ENCODE data around the gene FRMD8. TPM values are rescaled to one million over a fixed set of nuclear protein-coding genes. Genes with fewer than 3 reads are reported as not detected.

Gene FRMD8
- polyA plus RNA-seq, 3 donors from 2014 or later = 62.8 to 73.5 (median 63.4) TPM

DNA sequence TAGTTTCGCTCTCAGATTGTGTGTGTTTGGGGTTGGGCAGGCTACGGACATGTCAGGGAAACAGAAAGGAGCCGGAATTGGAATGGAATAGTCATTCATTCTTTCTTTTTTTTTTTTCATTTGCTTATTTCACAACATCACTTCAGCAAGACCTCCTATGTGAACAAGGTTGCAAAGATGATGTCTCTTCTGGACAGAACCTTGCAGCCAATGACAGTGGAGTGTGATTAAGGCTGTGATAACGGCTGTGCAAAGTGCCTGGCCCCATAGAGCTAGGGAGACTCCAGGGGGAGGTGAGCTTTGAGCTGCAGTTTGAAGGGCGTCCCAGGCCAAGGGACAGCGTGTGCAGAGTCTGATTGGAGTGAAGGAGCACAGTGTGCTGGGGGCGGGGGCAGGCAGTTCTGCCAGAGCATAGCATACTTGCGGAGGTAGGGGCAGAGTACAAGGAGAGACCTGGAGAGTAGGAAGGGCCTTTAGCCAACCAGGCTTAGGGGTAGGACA is 28.5 kb upstream of the FRMD8 start:
- Mint-ChIP-seq H3K27me3 (ENCODE audit: low read depth in 3 of 3) (peaks cover 5 to 21% (median 7%) of the 10 kb centered on the region in 3 donors), H3K27ac (no peak overlapping the region), H3K4me1 (peaks cover 21 to 32% of the 10 kb centered on the region in 2 donors), H3K4me3 (no peak overlapping the region), H3K9me3 (no peaks in the 10 kb centered on the region), H3K36me3 (no peaks in the 10 kb centered on the region)
- DNase-seq = no peak

DNA sequence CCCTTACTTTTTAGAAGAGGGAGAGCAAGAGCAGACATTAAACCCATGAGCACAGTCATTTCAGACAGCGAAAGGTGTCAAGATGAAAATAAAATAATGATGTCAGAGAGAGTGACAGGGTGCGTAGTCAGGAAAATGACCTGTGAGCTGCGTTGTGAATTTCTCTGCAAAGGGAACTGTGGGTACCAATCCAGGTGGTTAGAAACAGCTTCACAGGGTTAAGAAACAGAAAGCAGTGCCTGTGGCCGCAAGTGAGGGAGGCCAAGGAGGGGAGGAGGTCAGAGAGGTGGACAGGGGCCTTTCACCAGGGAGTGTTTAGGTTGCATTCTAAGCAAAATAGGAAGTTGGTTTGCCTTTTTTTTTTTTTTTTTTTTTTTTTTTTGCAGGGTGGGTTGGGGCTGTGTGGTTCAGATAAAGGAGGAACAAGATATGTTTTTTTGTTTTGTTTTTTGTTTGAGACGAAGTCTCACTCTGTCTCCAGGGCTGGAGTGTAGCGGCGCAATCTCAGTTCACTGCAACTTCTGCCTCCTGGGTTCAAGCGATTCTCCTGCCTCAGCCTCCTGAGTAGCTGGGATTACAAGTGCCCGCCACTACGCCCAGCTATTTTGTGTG is 24.0 kb upstream of the FRMD8 start:
- Mint-ChIP-seq H3K4me3 (peak overlapping the region in 3 of 5 donors; percentile 20 to 59 (median 54)), H3K4me1 (peaks cover 8 to 9% of the 10 kb centered on the region in 2 donors), H3K27ac (peak overlapping the region; percentile 81 to 94 (median 85)), H3K9me3 (no peaks in the 10 kb centered on the region), H3K27me3 (ENCODE audit: low read depth in 3 of 3) (peaks cover 0 to 8% (median 3%) of the 10 kb centered on the region in 3 donors), H3K36me3 (no peaks in the 10 kb centered on the region)
- DNase-seq = peak; percentile 47 to 57 (median 55)

DNA sequence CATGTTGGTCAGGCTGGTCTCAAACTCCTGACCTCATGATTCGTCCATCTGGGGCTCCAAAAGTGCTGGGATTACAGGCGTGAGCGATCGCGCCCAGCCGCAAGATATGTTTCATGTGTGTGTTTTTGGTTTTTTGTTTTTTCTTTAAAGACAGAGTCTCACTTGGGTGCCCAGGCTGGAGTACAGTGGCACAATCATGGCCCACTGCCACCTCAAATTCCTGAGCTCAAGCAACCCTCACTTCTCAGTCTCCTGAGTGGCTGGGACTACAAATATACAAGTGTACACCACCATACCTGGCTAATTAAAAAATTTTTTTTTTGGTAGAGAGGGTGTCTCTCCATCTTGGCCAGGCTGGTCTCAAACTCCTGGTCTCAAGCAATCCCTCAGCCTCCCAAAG is 23.5 kb upstream of the FRMD8 start:
- Mint-ChIP-seq H3K4me1 (peaks cover 8 to 9% of the 10 kb centered on the region in 2 donors), H3K27ac (peak overlapping the region in 5 of 6 donors; percentile 51 to 93 (median 83)), H3K27me3 (ENCODE audit: low read depth in 3 of 3) (peaks cover 0 to 8% (median 3%) of the 10 kb centered on the region in 3 donors), H3K9me3 (no peaks in the 10 kb centered on the region), H3K36me3 (no peaks in the 10 kb centered on the region), H3K4me3 (no peak overlapping the region)
- no peak for DNase-seq

DNA sequence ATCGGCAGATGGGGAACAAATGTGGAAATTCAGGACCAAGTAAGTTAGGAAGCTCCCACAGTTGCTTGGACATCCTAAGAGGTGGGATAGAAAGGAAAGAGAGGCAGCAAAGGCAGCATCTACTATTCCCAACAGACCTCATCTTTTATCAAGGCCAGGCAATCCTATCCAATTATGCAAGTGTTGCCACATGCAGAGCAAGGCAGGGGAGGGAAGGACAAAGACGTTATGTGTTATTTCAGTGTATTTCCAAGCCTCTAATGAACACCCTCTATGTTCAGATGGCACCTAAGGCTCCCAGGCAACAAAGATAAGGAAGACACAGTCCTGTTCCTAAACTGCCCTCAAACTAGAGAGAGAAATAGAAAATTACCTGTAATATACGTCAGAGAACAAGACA is 22.7 kb upstream of the FRMD8 start:
- Mint-ChIP-seq H3K36me3 (no peaks in the 10 kb centered on the region), H3K27ac (no peak overlapping the region), H3K9me3 (no peaks in the 10 kb centered on the region), H3K4me1 (peaks cover 8 to 9% of the 10 kb centered on the region in 2 donors), H3K27me3 (ENCODE audit: low read depth in 3 of 3) (peaks cover 0 to 6% (median 4%) of the 10 kb centered on the region in 3 donors), H3K4me3 (no peak overlapping the region)
- no peak for DNase-seq

DNA sequence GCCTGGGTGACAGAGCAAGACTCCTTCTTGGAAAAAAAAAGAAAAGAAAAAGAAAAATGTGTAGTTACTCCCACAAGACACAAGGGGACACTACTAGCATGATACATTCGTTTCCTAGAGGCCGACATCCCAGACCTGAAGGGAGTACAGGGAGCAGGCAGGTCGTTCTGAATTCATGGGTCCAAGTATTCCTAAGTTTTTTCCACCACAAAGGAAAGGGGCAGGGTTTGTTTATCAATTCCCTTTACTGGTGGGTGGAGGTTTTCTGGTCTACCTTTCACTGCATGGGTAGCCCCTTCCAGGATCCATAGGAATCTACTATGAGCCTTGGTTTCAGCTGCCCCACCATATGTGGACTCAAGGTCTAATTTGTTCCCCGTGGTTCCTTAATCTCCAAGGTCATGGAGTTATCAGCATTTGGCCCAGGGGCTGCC is 20.1 kb upstream of the FRMD8 start:
- Mint-ChIP-seq H3K9me3 (no peaks in the 10 kb centered on the region), H3K27me3 (ENCODE audit: low read depth in 3 of 3) (peaks cover 3 to 8% (median 6%) of the 10 kb centered on the region in 3 donors), H3K4me3 (no peak overlapping the region), H3K4me1 (peaks cover 8 to 9% of the 10 kb centered on the region in 2 donors), H3K36me3 (no peaks in the 10 kb centered on the region), H3K27ac (no peak overlapping the region)
- DNase-seq = peak; percentile 64 to 70 (median 65)

DNA sequence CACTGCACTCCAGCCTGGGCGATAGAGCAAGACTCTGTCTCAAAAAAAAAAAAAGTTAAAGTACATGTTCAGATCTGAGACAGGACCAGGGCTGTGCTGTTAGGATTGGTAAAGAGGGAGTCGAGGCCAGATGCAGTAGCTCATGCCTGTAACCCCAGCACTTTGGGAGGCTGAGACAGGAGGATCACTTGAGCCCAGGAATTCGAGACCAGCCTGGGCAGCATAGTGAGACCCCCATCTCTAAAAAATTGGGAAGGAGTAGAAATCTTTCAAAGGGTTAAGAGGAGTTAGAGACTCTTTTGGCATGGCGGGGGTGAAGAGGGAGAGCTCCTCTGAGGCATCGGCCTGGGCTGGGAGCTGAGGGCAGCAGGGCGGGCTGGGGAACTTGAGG is 15.8 kb upstream of the FRMD8 start:
- no peaks in the 10 kb centered on the region for H3K36me3 Mint-ChIP-seq
- H3K4me3 Mint-ChIP-seq = no peak overlapping the region
- no peaks in the 10 kb centered on the region for H3K4me1 Mint-ChIP-seq
- H3K9me3 Mint-ChIP-seq = no peaks in the 10 kb centered on the region
- H3K27ac Mint-ChIP-seq = peak overlapping the region in 1 of 6 donors; percentile 53
- peaks cover 0 to 5% (median 5%) of the 10 kb centered on the region in 3 donors for H3K27me3 Mint-ChIP-seq (ENCODE audit: low read depth in 3 of 3)
- no peak for DNase-seq

DNA sequence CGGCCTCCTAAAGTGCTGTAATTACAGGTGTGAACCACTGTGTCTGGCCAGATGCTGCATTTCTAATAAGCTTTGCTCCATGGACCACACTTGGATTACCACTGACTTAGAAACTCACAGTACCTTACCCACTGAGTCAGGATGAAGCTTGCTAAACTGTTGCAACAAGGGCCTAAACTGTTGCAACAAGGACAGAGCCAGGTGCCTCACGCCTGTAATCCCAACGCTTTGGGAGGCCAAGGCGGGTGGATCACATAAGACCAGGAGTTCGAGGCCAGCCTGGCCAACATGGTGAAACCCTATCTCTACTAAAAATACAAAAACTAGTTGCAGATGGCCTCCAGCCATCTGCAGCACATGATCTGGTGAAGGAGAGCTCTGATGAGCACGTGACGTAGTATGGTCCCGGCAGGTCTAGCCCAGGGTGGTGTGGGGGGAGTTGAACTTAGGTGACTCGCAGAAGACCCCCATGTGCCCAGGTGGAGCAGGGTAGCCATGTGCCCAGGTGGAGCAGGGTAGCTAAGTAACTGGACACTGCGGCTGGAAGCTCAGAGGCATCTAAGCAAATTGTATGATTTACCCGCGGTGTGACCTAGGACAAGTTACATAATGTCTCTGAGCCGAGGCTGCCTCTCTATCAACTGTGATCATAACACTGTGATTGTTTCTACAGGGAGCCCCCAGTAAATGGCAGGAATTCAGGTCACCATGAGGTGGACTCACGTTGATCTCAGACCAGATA is 12.4 kb upstream of the FRMD8 start:
- H3K27ac Mint-ChIP-seq = peak overlapping the region in 1 of 6 donors; percentile 40
- no peak overlapping the region for H3K4me3 Mint-ChIP-seq
- H3K4me1 Mint-ChIP-seq = no peaks in the 10 kb centered on the region
- peaks cover 0 to 5% (median 2%) of the 10 kb centered on the region in 3 donors for H3K27me3 Mint-ChIP-seq (ENCODE audit: low read depth in 3 of 3)
- H3K36me3 Mint-ChIP-seq = no peaks in the 10 kb centered on the region
- no peak for DNase-seq
- H3K9me3 Mint-ChIP-seq = no peaks in the 10 kb centered on the region

DNA sequence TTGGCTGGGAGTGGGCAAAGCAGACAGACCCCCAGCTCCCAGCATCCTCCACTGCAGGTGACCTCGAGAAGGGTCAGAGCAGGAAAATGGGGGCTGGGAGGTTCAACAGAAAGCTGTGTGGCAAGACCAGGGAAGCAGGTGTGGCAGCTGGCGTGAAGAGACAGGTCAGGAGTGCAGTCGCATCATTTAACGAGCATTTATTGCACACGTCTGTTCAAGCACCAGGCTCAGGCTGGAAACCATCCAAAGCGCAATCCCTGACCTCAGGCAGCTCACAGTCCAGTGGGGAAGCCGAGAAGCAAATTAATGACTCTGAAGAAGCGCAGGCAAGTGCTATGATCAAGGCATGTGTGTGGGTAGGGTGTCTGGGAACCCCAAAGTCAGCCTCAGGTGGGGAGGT is 11.4 kb upstream of the FRMD8 start:
- Mint-ChIP-seq H3K36me3 (no peaks in the 10 kb centered on the region), H3K4me1 (peaks cover 0 to under 1% of the 10 kb centered on the region in 2 donors), H3K4me3 (no peak overlapping the region), H3K27ac (peak overlapping the region in 1 of 6 donors; percentile 40), H3K27me3 (ENCODE audit: low read depth in 3 of 3) (peaks cover 0 to 4% (median 2%) of the 10 kb centered on the region in 3 donors), H3K9me3 (no peaks in the 10 kb centered on the region)
- DNase-seq = no peak

DNA sequence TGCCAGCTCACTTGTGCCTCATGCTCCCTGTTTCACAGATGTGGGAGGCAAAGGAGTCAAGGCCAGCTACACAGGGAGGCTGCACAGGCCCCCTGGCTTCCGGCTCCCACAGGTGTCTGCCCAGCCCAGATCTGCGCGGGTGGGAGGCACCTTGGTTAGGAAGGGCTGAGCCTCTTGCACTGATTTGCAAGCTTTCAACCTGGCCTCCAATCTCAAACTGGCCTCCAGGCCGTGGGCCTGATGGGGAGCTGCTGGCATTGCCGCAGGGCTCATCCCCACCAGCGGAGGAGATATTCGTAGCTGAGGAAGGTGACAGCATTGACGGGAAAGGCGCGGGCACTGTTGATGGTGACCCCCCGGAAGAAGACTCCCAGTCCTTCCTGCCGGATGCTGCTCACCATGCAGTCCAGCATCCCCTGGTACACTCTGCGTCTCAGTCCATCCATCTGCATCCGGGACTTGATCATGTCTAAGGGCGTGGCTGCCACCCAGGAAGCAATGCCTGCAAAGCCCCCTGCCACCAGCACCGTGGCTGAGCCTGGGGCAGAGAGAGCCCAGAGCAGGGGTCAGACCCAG is 10.2 kb upstream of the FRMD8 start:
- H3K4me1 Mint-ChIP-seq = peaks cover 0 to 4% of the 10 kb centered on the region in 2 donors
- H3K27me3 Mint-ChIP-seq (ENCODE audit: low read depth in 3 of 3) = peaks cover 0 to 3% (median 0%) of the 10 kb centered on the region in 3 donors
- no peaks in the 10 kb centered on the region for H3K9me3 Mint-ChIP-seq
- no peak overlapping the region for H3K27ac Mint-ChIP-seq
- DNase-seq = no peak
- H3K4me3 Mint-ChIP-seq = no peak overlapping the region
- H3K36me3 Mint-ChIP-seq = no peaks in the 10 kb centered on the region

DNA sequence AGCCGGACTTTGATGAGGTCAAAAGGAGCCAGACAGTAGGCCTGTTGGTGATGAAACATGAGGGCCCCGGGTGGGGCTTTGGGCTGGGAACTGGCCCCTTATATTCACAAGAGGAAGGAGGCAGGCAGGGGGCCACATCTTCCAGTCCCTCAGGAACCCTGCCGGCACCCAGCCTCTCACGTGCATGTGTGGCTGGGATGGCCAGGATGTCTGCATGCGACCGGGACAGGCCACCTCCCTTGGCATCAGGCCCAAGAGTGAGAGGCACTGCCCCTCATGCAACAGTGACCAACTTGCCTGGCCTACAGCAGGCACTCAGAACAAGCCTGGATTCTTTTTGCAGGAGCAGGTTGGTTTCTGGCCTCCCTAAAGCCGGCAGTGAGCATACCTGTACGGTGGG is 9.4 kb upstream of the FRMD8 start:
- Mint-ChIP-seq H3K4me1 (peaks cover 7 to 11% of the 10 kb centered on the region in 2 donors), H3K4me3 (no peak overlapping the region), H3K36me3 (no peaks in the 10 kb centered on the region), H3K9me3 (no peaks in the 10 kb centered on the region), H3K27me3 (ENCODE audit: low read depth in 3 of 3) (peaks cover 0 to 3% (median under 1%) of the 10 kb centered on the region in 3 donors), H3K27ac (no peak overlapping the region)
- DNase-seq = no peak

DNA sequence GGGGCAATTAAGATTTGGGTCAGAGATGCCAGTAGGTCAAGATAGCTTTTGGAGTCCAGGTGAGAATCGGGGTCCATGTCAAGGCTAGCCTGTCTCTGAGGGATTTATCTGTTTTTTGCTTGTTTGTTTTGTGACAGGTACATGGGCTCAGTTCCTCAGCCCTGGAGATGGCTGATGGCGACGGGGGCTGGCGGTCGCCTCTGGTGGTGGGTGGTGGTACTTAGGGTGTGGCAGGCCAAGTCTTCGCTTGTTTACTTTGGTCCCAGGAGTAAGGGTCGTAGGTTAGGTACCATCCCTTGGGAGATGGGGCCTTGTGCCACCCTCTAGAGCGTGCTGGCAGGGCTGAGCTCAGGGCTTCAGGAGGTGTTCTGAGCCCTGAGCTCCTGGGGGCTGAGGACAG is 8.7 kb upstream of the FRMD8 start:
- Mint-ChIP-seq H3K9me3 (no peaks in the 10 kb centered on the region), H3K4me1 (peaks cover 15 to 19% of the 10 kb centered on the region in 2 donors), H3K27me3 (ENCODE audit: low read depth in 3 of 3) (peaks cover 0 to 8% (median 3%) of the 10 kb centered on the region in 3 donors), H3K27ac (peak overlapping the region in 2 of 6 donors; percentile 13 to 35), H3K36me3 (no peaks in the 10 kb centered on the region), H3K4me3 (no peak overlapping the region)
- DNase-seq = no peak

DNA sequence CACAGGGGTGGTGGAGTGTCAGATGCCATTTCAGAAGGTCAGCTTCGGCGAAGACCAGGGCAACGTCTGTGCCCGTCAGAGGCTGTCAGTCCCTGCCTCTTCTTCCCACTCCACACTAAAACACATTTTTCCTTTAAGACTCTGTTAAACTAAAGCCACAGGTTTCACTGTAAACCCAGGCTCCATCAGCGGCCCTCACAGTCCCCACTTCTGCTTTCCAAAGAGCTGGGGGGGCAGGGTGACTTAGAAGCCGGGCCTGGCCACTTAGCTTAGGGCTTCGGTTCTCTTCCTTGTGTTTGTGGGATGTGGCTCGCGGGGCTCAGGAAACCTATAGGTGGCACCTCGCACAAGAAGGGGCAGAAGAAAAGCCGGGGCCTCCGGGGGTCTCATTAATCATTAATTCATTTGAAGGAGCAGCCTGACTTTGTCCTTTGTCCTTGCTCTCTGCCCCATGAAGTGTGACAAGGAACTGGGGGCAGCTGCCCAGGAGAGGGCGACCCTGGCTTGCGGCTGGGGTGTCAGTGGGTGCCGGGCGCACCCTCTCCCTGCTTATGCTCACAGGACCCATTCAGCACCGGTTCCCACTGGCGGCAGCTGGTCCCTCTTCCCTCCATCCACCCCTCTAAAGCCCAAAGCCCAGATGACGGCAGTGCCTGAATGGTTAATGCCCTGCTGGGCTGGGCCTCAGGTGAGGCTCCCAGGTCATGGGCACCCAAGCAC is 8.1 kb upstream of the FRMD8 start:
- Mint-ChIP-seq H3K27me3 (ENCODE audit: low read depth in 3 of 3) (peaks cover 0 to 11% (median 1%) of the 10 kb centered on the region in 3 donors), H3K9me3 (no peaks in the 10 kb centered on the region), H3K4me3 (no peak overlapping the region), H3K27ac (peak overlapping the region in 1 of 6 donors; percentile 8), H3K36me3 (no peaks in the 10 kb centered on the region), H3K4me1 (peaks cover 21 to 25% of the 10 kb centered on the region in 2 donors)
- DNase-seq = no peak

DNA sequence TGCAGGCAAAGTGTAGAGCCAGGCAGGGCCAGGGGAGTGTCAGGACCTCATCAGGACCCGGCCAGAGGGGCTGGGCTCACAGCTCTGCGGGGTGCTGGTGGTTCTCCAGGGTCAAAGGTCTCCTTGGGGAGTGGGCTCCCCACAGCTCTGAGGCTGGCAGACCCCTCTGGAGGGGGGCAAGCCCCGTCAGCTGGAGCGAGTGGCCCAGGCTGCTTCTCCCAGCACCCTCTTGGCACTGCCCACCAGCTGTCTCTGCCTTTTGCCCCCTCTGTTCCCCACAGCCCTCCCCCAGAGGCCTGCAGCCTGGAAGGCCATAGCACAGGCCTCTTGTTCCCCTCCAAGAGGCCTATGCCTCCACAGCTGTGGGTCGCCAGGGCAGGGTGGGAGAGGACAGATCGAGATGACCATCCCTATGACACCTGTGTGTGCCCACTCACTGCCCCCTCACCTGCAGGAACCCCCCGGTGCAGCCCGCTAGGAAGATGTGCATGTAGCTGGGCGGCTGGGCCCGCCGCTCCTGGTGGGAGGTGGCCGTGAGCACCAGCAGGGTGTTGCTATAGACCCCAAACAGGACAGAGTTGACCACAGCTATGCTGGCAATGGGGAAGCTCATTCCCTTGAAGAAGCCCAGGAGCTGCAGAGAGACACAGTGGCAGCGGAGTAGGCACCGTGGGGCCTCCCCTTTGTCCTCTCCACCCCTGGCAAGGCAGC is 7.4 kb upstream of the FRMD8 start:
- Mint-ChIP-seq H3K36me3 (no peaks in the 10 kb centered on the region), H3K27ac (peak overlapping the region in 1 of 6 donors; percentile 8), H3K27me3 (ENCODE audit: low read depth in 3 of 3) (peaks cover 0 to 14% (median 1%) of the 10 kb centered on the region in 3 donors), H3K4me3 (no peak overlapping the region), H3K9me3 (no peaks in the 10 kb centered on the region), H3K4me1 (peaks cover 28 to 31% of the 10 kb centered on the region in 2 donors)
- DNase-seq = no peak
